Hematopoietic multipotent progenitor cell treated with erythropoietin and hydrocortisone succinate and interleukin-3 and kit ligand, for 6 days (in vitro differentiated cells): ENCODE measurements around the gene ATP8B2.
"Not testable (repeated sequence)": the region's sequence is repeated elsewhere in the genome, so short reads cannot be mapped to it uniquely, and the experiment has no call there.

ENCODE experiments used
- DNase-seq: peaks from one replicate; pipeline ENCODE4 v3.0.0-alpha.2; 2015

Gene ATP8B2

GRCh38 chr1:154324241-154324640 lies 1.1 kb upstream of the ATP8B2 start:
- no peak for DNase-seq

GRCh38 chr1:154325583-154326545 lies 539 bp downstream of the ATP8B2 start:
- DNase-seq: peak; percentile 80

- peak; percentile 86 for DNase-seq
Observed at GRCh38 chr1:154326546-154327465, 1.5 kb downstream of the ATP8B2 start.

- peak; percentile 59 for DNase-seq
Observed at GRCh38 chr1:154327466-154328317, 2.4 kb downstream of the ATP8B2 start.

GRCh38 chr1:154328318-154329151 lies 3.2 kb downstream of the ATP8B2 start:
- peak; percentile 86 for DNase-seq

GRCh38 chr1:154329152-154329521 lies 3.8 kb downstream of the ATP8B2 start:
- no peak for DNase-seq

GRCh38 chr1:154329551-154330131 lies 4.3 kb downstream of the ATP8B2 start:
- DNase-seq: no peak

- no peak for DNase-seq
Observed at GRCh38 chr1:154330669-154331068, 5.3 kb downstream of the ATP8B2 start.

GRCh38 chr1:154334079-154335024 lies 9.0 kb downstream of the ATP8B2 start:
- no peak for DNase-seq

GRCh38 chr1:154335025-154335714 lies 9.8 kb downstream of the ATP8B2 start:
- peak; percentile 99 for DNase-seq

GRCh38 chr1:154337253-154337894 lies 12.0 kb downstream of the ATP8B2 start:
- peak; percentile 48 for DNase-seq

- no peak for DNase-seq
Observed at GRCh38 chr1:154338875-154339274, 13.6 kb downstream of the ATP8B2 start.

- DNase-seq: not testable (repeated sequence)
Observed at GRCh38 chr1:154341366-154341765, 16.0 kb downstream of the ATP8B2 start.

GRCh38 chr1:154342132-154342531 lies 16.8 kb downstream of the ATP8B2 start:
- no peak for DNase-seq

GRCh38 chr1:154342836-154343472 lies 17.6 kb downstream of the ATP8B2 start:
- DNase-seq: peak; percentile 75

GRCh38 chr1:154344977-154345837 lies 19.9 kb downstream of the ATP8B2 start:
- DNase-seq: peak; percentile 82

- no peak for DNase-seq
Observed at GRCh38 chr1:154346276-154346917, 21.1 kb downstream of the ATP8B2 start.
